GM21423 (cell line): ENCODE results near the gene SHC2.
"Not testable (repeated sequence)": the region's sequence is repeated elsewhere in the genome, so short reads cannot be mapped to it uniquely, and the experiment has no call there.

Experiments
- ATAC-seq: cut with Tn5 transposase; IDR thresholded peaks from one replicate; pipeline ENCODE4 v1.9.1; 2021; ENCODE audit warnings: mild to moderate bottlenecking, moderate library complexity; ENCODE audit not compliant: unreplicated experiment

Gene SHC2

GRCh38 chr19:493391-494170 lies 32.7 kb upstream of the SHC2 start:
- no peak for ATAC-seq

GRCh38 chr19:492091-492531 lies 31.3 kb upstream of the SHC2 start:
- no peak for ATAC-seq

DNA sequence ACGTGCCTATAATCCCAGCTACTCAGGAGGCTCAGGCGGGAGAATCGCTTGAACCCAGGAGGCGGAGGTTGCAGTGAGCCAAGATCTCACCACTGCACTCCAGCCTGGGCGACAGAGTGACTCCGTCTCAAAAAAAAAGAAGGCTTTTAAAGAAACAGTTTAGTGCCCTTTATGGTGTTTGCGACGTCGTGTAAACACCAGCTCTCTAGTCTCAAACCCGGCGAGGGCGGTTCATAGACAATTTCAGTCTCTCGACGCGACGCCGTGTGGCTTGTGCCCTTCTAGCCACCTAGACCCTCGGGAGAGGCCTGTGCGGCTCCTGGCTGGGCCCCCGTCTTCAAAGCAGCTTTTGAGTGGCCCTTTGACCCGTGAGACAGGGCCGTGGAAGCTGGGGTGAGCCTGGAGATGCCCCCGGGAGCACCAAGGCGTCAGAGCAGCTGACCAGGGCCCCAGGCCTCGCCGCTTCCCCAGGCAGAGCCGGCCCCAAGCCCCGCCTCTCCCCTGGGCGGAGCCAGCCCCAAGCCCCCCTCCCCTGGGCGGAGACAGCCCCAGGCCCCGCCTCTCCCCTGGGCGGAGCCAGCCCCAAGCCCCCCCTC lies 30.4 kb upstream of the SHC2 start:
- no peak for ATAC-seq

DNA sequence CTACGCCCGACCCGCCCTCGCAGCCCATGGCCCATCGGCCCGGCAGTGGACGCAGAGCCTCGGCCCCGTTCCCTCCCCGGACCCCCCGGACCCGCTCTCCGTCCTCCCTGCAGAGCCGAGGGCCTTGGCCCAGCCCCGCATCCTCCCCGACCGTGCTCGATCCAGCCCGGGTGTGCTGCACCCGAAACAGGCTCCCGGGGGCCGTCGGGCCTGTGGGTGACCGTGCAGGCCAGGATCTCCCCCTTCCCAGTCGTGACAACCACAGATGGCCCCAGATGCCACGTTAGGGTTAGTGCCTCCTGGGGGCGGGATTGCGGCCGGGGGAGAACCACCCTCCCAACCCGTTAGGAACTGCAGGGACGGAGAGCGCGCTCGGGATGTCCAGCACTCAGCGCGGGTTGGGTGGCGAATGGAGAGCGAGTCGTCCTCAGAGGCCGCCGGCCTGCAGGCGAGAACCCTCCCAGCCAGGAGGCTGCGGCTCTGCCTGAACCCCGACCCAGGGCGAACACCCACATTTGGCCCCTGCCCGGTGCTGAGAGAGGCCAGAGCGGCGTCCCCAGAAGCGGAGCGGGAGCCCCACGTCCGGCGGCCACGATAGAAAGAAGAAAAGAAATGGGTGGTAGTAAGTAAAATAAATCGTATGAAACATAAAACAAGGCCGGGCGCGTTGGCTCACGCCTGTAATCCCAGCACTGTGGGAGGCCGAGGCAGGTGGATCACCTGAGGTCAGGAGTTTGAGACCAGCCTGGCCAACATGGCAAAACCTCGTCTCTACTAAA lies 28.8 kb upstream of the SHC2 start:
- peak; percentile 16 for ATAC-seq

GRCh38 chr19:488505-489417 lies 27.9 kb upstream of the SHC2 start:
- peak; percentile 84 for ATAC-seq

DNA sequence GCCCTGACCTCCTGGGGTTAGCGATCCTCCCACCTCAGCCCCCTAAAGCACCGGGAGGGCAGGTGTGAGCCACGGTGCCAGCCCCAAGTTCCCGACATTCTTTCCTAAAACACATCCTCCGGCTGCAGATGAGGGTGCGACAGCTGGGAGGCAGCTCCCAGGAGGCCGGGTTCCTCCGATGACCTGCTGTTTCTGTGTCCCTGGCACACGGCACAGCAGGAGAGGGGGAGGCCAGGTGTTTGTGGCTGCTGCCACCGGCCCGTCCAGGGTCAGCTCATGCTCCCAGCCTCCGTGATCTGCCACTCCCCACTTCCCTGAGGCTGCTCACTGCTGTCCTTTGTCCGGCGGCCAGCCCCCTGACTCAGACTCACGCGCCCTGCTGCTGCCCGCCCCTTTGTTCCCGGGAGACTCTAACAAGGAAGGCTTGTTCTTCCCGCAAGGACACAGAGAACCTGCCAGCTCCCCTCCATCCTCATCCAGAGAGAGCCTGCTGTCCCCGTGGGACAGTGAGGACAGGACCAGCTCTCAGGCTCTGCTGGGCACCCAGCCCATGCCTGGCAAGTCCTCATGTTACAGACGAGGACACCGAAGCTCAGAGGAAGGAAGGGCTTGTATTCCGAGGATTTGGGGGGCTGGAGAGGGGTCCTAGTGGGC lies 24.9 kb upstream of the SHC2 start:
- no peak for ATAC-seq

DNA sequence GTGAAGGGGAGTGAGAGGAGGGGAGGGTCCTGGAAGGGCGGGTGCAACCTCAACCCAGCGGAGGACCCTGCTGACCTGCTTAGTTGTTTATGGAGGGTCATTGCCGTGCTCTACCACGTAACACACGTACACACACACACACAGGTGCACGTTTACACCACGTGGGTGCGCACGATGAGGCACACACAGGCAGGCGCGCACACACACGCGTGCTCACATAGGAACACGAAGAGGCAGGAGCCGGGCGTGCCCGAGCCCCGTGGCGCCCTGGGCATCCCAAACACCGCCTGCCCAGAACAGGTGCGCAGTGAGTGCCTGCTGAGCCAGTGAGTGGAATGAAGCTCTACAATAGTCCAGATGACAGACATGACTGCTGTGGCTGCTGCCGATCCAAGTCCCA lies 24.2 kb upstream of the SHC2 start:
- no peak for ATAC-seq

DNA sequence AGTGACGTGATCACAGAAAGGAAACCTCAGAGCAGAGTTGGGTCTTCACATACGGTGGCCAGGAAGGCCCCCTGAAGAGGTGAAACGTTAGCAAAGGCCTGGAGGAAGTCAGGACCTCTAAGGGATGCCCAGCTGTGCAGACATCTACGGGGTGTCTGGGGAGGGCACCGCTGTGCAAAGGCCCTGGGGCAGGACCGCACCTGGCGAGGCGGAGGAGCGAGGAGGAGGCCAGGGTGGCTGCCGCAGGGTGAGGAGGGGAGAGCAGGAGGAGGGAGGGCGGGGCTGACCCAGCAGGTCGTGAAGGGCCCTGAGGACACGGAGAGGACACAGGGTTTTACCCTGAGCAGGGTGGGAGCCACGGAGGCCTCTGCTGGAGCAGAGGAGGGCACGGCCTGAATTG lies 23.7 kb upstream of the SHC2 start:
- no peak for ATAC-seq

- no peak for ATAC-seq
Observed at GRCh38 chr19:483332-484072, 22.7 kb upstream of the SHC2 start.

DNA sequence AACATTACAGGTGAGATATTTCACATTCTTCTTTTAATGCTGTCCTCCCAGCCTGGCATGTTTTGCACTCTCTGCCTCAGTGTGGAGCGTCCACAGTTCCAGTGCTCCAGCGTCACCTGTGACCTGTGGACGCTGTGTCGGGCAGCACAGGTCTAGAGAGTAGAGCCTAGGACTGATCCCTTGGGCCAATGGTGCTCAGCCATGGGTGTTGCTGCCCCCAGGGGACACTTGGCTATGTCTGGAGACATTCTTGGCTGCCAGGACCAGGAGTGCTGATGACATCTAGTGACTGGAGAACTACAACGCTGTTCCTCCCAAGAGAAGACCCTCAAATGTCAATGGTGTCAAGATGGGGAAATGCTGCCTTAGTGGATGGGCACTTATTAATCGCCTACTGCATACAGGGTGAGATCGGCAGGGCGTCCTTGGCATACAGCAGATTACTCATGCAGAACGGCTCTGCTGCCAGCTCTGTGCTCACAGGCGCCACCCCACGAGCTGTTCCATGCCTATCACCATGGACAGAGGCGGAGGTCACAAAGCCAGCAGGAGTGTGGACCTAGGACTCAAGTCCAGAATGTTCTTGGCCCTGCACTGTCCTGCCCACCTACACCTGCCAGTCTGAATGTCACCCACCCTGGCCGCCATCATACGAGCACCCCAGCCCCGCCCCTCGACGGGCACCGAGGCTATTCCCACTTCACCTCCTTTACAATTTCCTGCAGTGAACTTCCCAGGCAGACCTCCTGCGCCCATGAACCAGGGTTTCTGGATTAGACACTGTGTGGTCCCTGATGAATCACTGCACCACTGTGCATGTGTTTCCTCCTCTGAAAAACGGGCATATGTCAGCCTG lies 21.6 kb upstream of the SHC2 start:
- no peak for ATAC-seq

GRCh38 chr19:481100-481499 lies 20.3 kb upstream of the SHC2 start:
- ATAC-seq: not testable (repeated sequence)

GRCh38 chr19:480016-480855 lies 19.4 kb upstream of the SHC2 start:
- ATAC-seq: no peak

GRCh38 chr19:478976-479375 lies 18.1 kb upstream of the SHC2 start:
- no peak for ATAC-seq

GRCh38 chr19:478236-478903 lies 17.5 kb upstream of the SHC2 start:
- no peak for ATAC-seq

DNA sequence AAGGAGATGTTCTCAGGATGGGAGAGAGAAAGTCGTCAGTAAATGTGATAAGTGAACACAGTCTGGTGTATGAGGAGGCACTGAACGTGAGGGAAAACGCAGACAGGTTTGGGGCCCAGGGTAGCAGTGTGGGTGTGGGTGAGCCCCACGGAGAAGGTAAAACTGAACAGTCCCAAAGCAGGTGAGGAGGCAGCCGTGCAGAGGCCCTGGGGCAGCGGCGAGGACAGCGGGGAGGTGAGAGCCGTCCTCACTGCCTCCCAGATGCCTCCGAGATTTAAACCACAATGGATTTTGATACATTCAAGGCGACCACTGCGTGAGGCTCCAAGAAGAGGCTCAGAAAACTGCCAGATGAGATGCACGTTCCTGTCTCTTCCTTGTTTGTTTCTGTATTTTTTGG lies 14.5 kb upstream of the SHC2 start:
- ATAC-seq: no peak

DNA sequence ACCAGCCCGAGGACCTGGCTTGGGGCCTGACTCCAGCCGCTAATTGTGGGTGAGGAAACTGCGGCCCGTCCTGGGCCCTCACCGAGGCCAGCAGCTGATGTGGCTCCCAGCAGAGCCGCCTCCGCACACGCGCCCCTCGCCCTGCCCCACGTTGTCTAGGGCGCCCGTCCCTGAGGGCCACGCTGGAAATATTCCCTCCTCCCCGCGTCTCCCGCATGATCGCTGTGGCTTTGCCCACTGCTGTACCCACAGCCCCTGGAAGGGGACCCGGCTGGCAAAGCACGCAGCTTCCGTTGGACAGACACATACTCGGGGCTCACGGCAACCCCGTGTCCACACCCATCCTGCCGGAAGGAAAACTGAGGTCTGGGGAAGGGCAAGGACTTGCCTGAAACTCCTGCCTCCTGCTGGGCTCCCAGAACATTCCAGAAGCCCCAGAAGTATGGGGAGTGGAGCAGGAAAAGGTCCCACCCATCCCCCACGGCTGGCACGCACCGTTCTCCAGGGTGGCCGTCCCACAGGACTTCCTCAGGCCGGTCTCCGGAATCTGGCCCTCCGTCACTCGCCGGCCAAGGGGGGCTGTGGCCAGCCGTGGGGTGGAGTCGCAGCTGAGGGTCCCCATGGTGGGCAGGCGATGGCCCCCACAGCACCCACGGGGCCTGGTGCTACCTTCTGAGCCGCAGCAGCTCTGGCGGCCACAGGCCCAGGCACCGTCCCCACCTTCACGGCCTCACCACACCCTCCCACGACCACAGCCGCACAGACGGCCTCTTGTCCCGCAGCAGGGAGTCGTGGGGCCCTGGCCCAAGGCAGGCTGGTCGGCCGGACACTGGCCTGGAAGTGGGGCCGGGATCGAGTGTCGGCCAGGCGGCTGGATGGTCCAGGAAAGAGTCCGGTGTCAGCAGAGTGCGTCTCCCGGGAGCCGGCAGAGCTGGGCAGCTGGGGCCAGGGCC lies 13.6 kb upstream of the SHC2 start:
- no peak for ATAC-seq
